NB4 (cell line): ENCODE measurements around the gene UST.

Experiments
- DNase-seq: peaks from one replicate; pipeline ENCODE4 v3.0.0; 2010; ENCODE audit warnings: low read depth
- H3K4me3 ChIP-seq: one replicate; pipeline ENCODE4 v1.5.1; 2011; ENCODE audit warnings: mild to moderate bottlenecking, low read depth, low read length, moderate library complexity
- MYC ChIP-seq: IDR thresholded peaks from 2 replicates; pipeline ENCODE4 v1.6.1; 2011; ENCODE audit warnings: low read depth, low read length
- POLR2A ChIP-seq: IDR thresholded peaks from 2 replicates; pipeline ENCODE4 v1.6.1; 2011; ENCODE audit warnings: mild to moderate bottlenecking; ENCODE audit not compliant: insufficient read length; ENCODE audit errors: extremely low read depth
- TF ChIP-seq, protein P1 (sequence below): IDR thresholded peaks from 2 replicates; pipeline ENCODE4 v1.6.1; 2011; ENCODE audit warnings: low read depth, low read length
- TF ChIP-seq, protein P2 (sequence below): IDR thresholded peaks from one replicate; pipeline ENCODE4 v1.5.1; 2012; ENCODE audit warnings: low read depth, low read length

Gene UST

DNA sequence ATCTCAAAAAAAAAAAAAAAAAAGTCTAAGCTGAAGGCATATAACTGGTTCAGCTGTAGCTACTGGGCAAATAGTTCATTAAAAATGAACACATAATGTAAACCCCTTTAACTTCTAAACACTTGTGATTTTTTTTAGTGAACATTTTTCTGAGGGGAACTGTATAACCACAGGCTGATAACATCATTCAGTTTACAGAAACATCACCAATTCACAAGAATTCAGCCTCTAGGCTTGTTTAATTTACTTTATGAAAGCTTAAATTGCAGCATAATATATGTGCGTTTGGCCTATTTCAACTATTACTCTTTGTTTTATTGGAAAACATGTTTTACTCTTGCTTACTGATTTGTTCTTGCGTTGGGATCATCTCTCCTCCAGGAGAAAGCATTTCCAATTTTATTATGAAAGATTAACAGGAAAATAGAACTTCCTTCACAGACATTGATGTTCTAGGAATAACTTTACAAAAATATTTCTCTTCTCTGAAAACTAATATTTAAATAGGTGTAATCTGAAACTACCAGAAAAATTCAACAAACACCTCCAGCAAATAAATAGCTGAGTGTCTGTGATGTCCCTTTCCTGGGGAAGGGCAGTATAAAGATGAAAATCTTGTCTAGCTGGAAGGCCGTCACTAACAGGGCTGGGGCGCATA is 284.5 kb downstream of the UST start:
- no peak overlapping the region for H3K4me3 ChIP-seq
- TF ChIP-seq, protein P1, sequence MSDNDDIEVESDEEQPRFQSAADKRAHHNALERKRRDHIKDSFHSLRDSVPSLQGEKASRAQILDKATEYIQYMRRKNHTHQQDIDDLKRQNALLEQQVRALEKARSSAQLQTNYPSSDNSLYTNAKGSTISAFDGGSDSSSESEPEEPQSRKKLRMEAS, result no peak
- TF ChIP-seq, protein P2, sequence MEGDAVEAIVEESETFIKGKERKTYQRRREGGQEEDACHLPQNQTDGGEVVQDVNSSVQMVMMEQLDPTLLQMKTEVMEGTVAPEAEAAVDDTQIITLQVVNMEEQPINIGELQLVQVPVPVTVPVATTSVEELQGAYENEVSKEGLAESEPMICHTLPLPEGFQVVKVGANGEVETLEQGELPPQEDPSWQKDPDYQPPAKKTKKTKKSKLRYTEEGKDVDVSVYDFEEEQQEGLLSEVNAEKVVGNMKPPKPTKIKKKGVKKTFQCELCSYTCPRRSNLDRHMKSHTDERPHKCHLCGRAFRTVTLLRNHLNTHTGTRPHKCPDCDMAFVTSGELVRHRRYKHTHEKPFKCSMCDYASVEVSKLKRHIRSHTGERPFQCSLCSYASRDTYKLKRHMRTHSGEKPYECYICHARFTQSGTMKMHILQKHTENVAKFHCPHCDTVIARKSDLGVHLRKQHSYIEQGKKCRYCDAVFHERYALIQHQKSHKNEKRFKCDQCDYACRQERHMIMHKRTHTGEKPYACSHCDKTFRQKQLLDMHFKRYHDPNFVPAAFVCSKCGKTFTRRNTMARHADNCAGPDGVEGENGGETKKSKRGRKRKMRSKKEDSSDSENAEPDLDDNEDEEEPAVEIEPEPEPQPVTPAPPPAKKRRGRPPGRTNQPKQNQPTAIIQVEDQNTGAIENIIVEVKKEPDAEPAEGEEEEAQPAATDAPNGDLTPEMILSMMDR, result no peak

DNA sequence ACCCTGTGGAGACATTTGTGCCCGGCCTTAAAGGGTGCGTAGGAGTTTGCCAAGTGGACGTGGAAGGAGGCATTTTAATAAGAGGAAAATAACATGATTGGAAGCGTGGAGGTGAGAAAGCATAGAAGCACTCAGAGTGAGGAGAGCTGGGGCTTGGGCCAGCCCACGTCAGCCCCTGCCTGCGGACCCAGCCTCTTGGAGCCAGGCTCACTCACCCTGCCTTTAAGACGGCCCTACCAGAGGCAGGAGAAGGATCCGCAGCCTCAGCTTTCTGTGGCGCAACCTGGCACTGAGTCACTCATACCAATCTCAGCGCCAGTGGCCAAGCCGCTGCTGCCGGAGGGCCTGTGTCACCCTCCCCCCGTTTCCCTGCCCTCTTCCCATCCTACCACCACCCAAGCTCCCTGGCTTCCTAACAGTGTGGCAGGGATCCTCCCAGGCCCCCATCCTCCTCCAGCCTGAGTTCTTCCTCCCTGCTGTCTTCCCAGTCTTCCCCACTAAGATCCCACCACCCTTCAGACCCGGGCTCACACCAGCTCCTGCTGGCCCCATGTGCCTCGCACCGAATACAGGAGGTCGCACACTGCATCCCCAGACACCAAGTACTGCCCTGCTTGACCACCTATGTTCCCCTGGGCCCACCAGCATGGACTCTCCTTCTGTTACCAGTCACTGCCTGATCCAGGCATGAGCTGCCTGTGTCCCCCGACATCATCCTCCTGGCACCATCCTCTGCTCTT is 285.2 kb downstream of the UST start:
- TF ChIP-seq MYC, result no peak
- TF ChIP-seq, protein P1, result no peak
- TF ChIP-seq, protein P2, result no peak
- TF ChIP-seq POLR2A, result no peak
- H3K4me3 ChIP-seq, result peak overlapping the region; percentile 6
- DNase-seq, result peak; percentile 92

More for the DNA sequence above, 284.5 kb downstream of the UST start:
- no peak for DNase-seq

DNA sequence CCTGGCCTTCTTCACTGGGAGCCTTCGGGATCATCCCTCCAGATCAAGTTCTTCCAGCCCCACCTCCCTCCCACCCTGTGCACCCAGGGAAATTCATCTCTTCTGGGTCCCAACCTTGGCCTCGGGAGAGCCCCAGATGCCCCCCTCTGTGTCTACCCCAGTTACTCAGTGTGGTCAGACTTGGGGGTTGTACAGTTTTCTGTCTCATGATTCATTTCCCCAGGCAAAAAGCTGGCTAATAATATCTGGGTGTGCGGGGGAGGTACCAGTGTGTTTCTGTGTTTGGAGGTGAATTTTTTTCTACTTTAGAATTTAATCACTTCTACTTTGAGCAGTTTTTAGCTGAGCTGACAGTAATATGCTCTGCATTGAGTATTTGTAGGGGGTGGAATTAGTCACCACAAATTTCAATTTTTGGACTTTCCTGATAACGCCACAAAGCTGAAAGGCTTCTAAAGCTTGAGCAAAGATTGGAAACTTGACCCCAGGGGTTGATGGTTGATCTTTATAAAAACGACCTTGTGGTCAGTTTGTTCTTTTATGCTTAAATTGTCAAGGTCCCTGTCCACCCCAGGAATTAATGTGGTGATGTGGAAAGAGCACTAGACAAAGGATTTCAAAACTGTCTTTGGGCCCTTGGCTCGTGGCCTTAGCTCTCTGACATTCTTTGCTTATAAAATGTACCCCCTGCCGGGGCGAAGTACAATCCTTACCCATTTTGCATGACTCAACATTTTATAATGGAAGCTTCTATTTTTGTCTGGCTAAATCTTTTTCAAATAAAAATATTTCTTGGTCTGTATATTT is 286.0 kb downstream of the UST start:
- peak overlapping the region; percentile 26 for H3K4me3 ChIP-seq
- TF ChIP-seq, protein P1, result no peak
- TF ChIP-seq POLR2A, result no peak
- TF ChIP-seq, protein P2, result no peak
- TF ChIP-seq MYC, result no peak
- peak; percentile 86 for DNase-seq

DNA sequence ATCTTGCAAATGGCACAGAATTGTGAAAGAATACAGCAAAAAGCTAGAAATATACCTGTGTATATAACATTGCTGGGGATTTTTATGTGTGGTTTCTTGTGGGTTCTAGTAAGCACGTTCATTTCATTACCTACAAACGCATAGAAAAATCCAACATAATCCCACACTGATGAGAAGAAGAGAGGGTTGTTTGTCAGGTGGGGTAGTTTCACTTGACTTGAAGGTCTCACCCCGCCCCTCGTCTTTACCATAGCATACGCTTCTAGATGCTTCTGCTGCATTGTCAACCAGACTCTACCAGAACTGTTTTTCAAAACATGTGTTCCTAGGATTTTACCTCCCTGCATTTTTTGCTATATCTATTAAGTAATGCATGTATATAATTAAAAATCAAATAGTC is 286.6 kb downstream of the UST start:
- TF ChIP-seq, protein P2, result no peak
- TF ChIP-seq, protein P1, result no peak
- no peak for TF ChIP-seq POLR2A
- TF ChIP-seq MYC, result no peak
- DNase-seq, result no peak
- no peak overlapping the region for H3K4me3 ChIP-seq

DNA sequence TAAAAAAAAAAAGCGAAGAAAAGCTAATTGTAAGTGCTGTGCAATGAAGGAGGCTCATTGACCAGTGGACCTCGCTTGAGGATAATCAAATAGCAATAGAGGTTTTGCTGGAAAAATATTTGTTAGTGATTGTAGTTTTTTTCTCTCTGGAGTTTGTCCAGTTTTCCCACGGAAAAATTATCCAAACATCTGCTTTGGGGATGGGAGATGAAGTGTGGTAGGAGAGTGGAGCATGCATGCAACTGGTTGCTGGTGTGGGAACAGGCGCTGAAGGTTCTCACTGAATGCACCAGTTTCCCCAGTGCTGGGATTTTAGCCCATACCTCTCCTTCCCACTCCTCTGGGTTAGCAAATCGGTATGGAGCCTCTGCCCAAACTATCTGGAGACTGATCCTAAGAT is 288.9 kb downstream of the UST start:
- H3K4me3 ChIP-seq, result no peak overlapping the region
- no peak for DNase-seq
- TF ChIP-seq, protein P1, result no peak
- TF ChIP-seq POLR2A, result no peak
- TF ChIP-seq, protein P2, result no peak
- TF ChIP-seq MYC, result no peak
